HL-60 (cell line): ENCODE results near the gene KCNH1.

Experiments
- DNase-seq, 2 experiments: peaks; one replicate each; pipeline ENCODE4 v3.0.0-alpha.2; 2010 to 2020; ENCODE audit warnings: low read depth in 1 of 2, low spot score in 1 of 2
- H3K27ac ChIP-seq: fragments of 250-450 bp; sonication (Bioruptor Pico); replicated peaks from 2 replicates; pipeline ENCODE4 v1.5.1; 2020; ENCODE audit warnings: mild to moderate bottlenecking, moderate library complexity
- H3K27me3 ChIP-seq: fragments of 250-450 bp; sonication (Bioruptor Pico); 2 replicates; pipeline ENCODE4 v1.5.1; 2021; ENCODE audit warnings: mild to moderate bottlenecking, moderate library complexity; ENCODE audit not compliant: insufficient read depth, poor library complexity, severe bottlenecking
- H3K4me3 ChIP-seq: replicated peaks from 2 replicates; pipeline ENCODE4 v1.5.1; 2011; ENCODE audit warnings: mild to moderate bottlenecking, control low read depth, low read length; ENCODE audit not compliant: insufficient read depth
- GABPA ChIP-seq: IDR thresholded peaks from 2 replicates; pipeline ENCODE4 v1.6.1; 2012; ENCODE audit warnings: low read depth
- POLR2AphosphoS5 ChIP-seq: IDR thresholded peaks from 2 replicates; pipeline ENCODE4 v1.6.1; 2012; ENCODE audit warnings: low read depth
- SPI1 ChIP-seq: IDR thresholded peaks from 2 replicates; pipeline ENCODE4 v1.6.1; 2012; ENCODE audit warnings: low read depth, mild to moderate bottlenecking, borderline replicate concordance
- TF ChIP-seq, protein P1 (sequence below): IDR thresholded peaks from one replicate; pipeline ENCODE4 v1.5.1; 2011; ENCODE audit warnings: low read length, control low read depth, inconsistent platforms; ENCODE audit not compliant: insufficient read depth
- TF ChIP-seq, protein P2 (sequence below): IDR thresholded peaks from 2 replicates; pipeline ENCODE4 v1.6.1; 2012; ENCODE audit warnings: low read depth; ENCODE audit not compliant: insufficient replicate concordance

Gene KCNH1

GRCh38 chr1:210771131-210771530 lies 362.8 kb downstream of the KCNH1 start:
- Histone ChIP-seq H3K4me3 (no peak overlapping the region), H3K27me3 (no peaks in the 10 kb centered on the region), H3K27ac (no peak overlapping the region)
- TF ChIP-seq, protein P1, sequence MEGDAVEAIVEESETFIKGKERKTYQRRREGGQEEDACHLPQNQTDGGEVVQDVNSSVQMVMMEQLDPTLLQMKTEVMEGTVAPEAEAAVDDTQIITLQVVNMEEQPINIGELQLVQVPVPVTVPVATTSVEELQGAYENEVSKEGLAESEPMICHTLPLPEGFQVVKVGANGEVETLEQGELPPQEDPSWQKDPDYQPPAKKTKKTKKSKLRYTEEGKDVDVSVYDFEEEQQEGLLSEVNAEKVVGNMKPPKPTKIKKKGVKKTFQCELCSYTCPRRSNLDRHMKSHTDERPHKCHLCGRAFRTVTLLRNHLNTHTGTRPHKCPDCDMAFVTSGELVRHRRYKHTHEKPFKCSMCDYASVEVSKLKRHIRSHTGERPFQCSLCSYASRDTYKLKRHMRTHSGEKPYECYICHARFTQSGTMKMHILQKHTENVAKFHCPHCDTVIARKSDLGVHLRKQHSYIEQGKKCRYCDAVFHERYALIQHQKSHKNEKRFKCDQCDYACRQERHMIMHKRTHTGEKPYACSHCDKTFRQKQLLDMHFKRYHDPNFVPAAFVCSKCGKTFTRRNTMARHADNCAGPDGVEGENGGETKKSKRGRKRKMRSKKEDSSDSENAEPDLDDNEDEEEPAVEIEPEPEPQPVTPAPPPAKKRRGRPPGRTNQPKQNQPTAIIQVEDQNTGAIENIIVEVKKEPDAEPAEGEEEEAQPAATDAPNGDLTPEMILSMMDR: no peak
- TF ChIP-seq SPI1 (no peak), POLR2AphosphoS5 (no peak), GABPA (no peak)
- TF ChIP-seq, protein P2, sequence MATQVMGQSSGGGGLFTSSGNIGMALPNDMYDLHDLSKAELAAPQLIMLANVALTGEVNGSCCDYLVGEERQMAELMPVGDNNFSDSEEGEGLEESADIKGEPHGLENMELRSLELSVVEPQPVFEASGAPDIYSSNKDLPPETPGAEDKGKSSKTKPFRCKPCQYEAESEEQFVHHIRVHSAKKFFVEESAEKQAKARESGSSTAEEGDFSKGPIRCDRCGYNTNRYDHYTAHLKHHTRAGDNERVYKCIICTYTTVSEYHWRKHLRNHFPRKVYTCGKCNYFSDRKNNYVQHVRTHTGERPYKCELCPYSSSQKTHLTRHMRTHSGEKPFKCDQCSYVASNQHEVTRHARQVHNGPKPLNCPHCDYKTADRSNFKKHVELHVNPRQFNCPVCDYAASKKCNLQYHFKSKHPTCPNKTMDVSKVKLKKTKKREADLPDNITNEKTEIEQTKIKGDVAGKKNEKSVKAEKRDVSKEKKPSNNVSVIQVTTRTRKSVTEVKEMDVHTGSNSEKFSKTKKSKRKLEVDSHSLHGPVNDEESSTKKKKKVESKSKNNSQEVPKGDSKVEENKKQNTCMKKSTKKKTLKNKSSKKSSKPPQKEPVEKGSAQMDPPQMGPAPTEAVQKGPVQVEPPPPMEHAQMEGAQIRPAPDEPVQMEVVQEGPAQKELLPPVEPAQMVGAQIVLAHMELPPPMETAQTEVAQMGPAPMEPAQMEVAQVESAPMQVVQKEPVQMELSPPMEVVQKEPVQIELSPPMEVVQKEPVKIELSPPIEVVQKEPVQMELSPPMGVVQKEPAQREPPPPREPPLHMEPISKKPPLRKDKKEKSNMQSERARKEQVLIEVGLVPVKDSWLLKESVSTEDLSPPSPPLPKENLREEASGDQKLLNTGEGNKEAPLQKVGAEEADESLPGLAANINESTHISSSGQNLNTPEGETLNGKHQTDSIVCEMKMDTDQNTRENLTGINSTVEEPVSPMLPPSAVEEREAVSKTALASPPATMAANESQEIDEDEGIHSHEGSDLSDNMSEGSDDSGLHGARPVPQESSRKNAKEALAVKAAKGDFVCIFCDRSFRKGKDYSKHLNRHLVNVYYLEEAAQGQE: no peak
- peak in 1 of 2 experiments; percentile 20 for DNase-seq

GRCh38 chr1:210770396-210770984 lies 363.5 kb downstream of the KCNH1 start:
- Histone ChIP-seq H3K27me3 (no peaks in the 10 kb centered on the region), H3K27ac (no peak overlapping the region), H3K4me3 (no peak overlapping the region)
- no peak for DNase-seq
- TF ChIP-seq, protein P1: no peak
- TF ChIP-seq GABPA (no peak), POLR2AphosphoS5 (no peak), SPI1 (no peak)
- TF ChIP-seq, protein P2: no peak

DNA sequence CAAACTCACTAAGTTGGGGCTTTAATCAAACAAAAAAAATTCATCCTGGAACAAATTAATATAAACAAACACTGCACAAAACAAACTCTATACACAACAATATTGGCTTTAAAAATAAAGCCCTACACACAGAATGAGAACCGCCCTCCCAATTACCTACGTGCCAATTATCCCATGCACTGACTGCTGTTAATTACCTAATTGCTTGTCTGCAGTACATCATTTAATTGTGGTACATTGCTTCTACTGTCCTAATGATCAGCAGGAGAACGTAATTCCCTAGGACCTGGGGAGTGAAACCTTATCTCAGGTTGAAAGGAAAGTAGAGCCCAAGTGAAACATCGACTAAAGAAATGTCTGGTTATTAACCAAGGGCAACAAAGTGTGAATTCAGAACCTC lies 364.5 kb downstream of the KCNH1 start:
- no peak for DNase-seq
- no peak overlapping the region for H3K27ac ChIP-seq
- TF ChIP-seq, protein P1: no peak
- no peaks in the 10 kb centered on the region for H3K27me3 ChIP-seq
- H3K4me3 ChIP-seq: no peak overlapping the region

DNA sequence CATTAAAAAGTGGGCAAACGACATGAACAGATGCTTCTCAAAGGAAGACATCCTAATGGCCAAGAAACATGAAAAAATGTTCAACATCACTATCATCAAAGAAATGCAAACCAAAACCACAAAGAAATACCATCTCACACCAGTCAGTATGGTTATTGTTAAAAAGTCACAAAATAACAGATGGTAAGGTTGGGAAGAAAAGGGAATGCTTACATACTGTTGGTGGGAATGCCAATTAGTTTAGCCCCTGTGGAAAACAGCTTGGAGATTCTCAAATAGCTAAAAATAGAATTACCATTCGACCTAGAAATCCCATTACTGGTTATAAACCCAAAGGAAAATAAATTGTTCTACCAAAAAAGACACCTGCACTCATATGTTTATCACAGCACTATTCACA lies 369.4 kb downstream of the KCNH1 start:
- H3K27ac ChIP-seq: no peak overlapping the region
- DNase-seq: no peak
- no peak for TF ChIP-seq SPI1
- no peak for TF ChIP-seq GABPA
- no peak for TF ChIP-seq POLR2AphosphoS5
- TF ChIP-seq, protein P1: no peak
- TF ChIP-seq, protein P2: no peak
- H3K27me3 ChIP-seq: no peaks in the 10 kb centered on the region
- no peak overlapping the region for H3K4me3 ChIP-seq
